LNCaP clone FGC (cell line): ENCODE results near the gene NFKBIZ.

Experiments used
- DNase-seq: peaks from one replicate; pipeline ENCODE4 v3.0.0-alpha.2; 2011; ENCODE audit warnings: low read depth
- H3K4me3 ChIP-seq: 2 replicates; pipeline ENCODE4 v1.5.1; 2011; ENCODE audit warnings: mild to moderate bottlenecking, low read depth, low read length, control low read depth
- TF ChIP-seq, protein P1 (sequence below): IDR thresholded peaks from 2 replicates; pipeline ENCODE4 v1.5.1; 2012; ENCODE audit warnings: mild to moderate bottlenecking; ENCODE audit not compliant: control insufficient read depth, insufficient read depth; ENCODE audit errors: extremely low read depth

NFKBIZ gene

GRCh38 chr3:101829874-101830273 lies 19.4 kb upstream of the NFKBIZ start:
- TF ChIP-seq, protein P1, sequence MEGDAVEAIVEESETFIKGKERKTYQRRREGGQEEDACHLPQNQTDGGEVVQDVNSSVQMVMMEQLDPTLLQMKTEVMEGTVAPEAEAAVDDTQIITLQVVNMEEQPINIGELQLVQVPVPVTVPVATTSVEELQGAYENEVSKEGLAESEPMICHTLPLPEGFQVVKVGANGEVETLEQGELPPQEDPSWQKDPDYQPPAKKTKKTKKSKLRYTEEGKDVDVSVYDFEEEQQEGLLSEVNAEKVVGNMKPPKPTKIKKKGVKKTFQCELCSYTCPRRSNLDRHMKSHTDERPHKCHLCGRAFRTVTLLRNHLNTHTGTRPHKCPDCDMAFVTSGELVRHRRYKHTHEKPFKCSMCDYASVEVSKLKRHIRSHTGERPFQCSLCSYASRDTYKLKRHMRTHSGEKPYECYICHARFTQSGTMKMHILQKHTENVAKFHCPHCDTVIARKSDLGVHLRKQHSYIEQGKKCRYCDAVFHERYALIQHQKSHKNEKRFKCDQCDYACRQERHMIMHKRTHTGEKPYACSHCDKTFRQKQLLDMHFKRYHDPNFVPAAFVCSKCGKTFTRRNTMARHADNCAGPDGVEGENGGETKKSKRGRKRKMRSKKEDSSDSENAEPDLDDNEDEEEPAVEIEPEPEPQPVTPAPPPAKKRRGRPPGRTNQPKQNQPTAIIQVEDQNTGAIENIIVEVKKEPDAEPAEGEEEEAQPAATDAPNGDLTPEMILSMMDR, result no peak
- no peak for DNase-seq
- H3K4me3 ChIP-seq, result no peak overlapping the region

DNA sequence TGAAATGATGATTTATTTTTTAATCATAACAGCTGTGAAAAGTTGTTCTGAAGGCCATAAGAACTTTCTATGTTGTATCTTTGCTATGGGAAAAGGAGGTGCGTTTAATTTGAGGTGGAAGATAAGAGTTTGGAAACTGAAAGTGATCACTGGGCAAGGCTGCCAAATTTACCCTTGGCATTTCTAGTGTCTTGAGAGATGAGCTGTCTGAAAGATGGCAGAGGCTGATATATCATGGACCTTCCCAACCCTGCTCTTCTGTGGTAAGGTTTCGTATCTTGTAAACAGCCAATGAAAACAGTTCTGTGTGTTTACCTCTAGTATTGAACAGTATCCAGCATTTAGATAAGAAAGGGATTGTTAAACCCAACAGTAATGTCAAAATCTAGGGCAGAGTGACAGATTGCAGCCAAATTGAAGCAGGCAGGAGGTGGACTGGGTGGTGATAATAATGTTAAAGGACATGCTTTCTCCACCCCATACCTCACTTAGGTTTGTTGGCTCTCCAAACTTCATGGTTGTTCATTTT lies 15.8 kb upstream of the NFKBIZ start:
- TF ChIP-seq, protein P1, result no peak
- DNase-seq, result no peak
- no peak overlapping the region for H3K4me3 ChIP-seq

DNA sequence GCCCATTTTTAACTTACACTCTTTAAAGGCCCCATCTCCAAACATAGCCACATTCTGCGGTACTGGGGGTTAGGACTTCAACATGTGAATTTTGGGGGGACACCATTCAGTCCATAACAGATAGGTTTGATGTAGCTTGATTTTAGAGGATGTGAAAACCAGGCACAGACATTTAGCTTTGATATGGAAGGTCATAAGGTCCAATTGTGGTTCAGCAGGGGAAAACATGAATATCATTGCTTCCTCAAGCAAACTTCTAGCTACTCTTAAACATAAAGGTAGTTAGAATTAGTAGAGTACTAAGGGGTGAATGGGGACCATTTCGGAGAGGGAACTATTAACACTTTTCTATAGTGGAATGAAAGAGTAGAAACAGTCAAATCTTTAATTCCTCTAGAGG lies 13.6 kb upstream of the NFKBIZ start:
- TF ChIP-seq, protein P1, result no peak
- no peak for DNase-seq
- no peak overlapping the region for H3K4me3 ChIP-seq

- no peak for DNase-seq
- TF ChIP-seq, protein P1, result no peak
- H3K4me3 ChIP-seq, result no peak overlapping the region
Observed at GRCh38 chr3:101836160-101836559, 13.2 kb upstream of the NFKBIZ start.

DNA sequence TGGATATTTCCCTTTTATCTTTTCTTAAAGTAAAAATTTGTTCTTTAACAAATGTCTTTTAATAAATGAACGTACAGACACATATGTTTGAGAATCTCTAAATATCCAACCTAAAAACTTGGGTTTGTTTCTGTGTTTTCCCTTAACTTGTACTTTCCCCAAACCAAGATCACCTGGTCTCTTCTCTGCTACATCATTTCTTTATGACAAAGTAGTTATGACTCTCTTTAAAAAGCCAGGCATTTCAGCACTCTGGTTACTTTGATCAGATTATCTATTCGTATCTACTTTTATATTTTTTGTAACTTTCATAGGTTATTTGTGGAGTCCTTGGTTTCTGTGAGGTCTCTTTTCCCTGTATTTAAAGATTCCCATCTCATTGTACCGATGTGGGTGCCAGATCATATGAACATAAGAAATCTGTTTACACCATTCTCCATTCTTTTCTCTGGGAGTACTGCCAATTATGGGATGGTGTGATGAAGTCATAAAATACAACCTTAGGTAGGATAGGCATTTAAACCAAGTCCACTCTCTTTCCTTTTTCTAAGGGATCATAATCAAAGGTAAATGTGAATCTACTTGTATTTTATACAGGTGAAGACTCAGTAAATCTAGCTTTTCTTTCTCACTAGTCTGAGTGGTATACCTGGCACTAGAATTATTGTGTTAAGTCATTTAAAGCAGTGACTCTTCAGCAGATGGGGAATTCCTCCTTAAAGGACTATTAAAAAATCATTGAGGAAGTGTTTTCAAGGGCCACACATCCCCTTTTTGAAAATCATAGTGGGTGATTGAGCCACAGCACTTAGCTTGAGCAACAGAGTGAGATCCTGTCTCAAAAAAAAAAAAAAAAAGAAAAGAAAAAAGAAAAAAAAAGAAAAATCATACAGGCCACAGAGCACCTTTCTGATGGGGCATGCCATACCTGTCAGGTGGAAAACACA lies 12.4 kb upstream of the NFKBIZ start:
- H3K4me3 ChIP-seq, result no peak overlapping the region
- DNase-seq, result peak; percentile 82
- TF ChIP-seq, protein P1, result no peak

GRCh38 chr3:101838691-101839090 lies 10.6 kb upstream of the NFKBIZ start:
- H3K4me3 ChIP-seq, result no peak overlapping the region
- TF ChIP-seq, protein P1, result no peak
- no peak for DNase-seq
